ENCODE measurements around the gene DCBLD2.

- TF ChIP-seq, protein P1, sequence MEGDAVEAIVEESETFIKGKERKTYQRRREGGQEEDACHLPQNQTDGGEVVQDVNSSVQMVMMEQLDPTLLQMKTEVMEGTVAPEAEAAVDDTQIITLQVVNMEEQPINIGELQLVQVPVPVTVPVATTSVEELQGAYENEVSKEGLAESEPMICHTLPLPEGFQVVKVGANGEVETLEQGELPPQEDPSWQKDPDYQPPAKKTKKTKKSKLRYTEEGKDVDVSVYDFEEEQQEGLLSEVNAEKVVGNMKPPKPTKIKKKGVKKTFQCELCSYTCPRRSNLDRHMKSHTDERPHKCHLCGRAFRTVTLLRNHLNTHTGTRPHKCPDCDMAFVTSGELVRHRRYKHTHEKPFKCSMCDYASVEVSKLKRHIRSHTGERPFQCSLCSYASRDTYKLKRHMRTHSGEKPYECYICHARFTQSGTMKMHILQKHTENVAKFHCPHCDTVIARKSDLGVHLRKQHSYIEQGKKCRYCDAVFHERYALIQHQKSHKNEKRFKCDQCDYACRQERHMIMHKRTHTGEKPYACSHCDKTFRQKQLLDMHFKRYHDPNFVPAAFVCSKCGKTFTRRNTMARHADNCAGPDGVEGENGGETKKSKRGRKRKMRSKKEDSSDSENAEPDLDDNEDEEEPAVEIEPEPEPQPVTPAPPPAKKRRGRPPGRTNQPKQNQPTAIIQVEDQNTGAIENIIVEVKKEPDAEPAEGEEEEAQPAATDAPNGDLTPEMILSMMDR (IDR thresholded peaks at IDR 0.05): no peak
- TF ChIP-seq POLR2A (IDR thresholded peaks at IDR 0.05) (no peak), POLR2AphosphoS5 (IDR thresholded peaks at IDR 0.05) (no peak)
Measured at GRCh38 chr3:98809557-98809956, 91.9 kb downstream of the DCBLD2 start.
